Stimulated activated CD4-positive, alpha-beta T cell treated with anti-CD3 and anti-CD28 coated beads, Interleukin-4, amount 100 ng/mL, for 1 hour (primary cell): ENCODE measurements around the gene CSF2.

Experiments used
- DNase-seq: peaks from one replicate; pipeline ENCODE4 v3.0.0-alpha.2; 2020

Gene CSF2

DNA sequence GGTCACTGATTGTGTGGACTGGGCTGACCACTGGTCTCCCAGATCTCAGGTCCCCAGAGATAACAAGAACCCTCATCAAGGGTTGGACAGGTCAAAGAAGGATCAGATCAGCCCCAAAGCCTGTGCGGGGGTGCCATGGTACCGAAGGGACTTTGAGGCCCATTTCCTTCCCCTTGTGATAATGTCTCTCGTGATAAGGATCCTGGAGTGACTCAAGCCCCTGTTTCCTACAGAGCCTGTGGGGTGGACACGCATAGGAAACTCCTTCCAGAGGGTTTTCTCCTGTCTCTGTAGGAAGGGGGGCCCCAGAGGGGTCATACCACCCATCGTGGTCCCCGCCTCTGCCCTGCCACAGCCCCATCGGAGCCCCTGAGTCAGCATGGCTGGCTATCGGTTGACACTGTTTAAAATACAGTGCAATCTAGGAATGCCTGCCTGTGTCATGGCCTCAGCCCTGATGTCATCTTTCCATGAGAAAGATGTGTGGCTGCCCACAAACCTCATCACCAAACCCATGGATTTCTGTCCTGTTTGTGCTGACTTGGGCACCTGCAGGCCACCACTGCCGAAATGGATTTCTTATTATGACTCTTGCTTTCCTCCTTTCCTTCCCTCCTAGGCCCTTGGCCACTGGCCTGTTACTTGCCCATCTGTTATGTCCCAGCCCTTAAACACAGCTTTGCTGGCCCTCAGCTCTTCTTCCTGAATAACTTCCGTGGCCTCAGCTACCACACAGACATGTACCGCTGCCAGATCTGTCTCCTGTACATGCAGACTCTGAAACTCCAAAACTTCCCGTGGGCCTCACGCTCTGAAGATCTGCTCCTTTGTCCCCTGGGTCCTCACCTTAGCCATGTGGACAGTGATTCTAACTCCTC lies 2.9 kb upstream of the CSF2 start:
- no peak for DNase-seq

DNA sequence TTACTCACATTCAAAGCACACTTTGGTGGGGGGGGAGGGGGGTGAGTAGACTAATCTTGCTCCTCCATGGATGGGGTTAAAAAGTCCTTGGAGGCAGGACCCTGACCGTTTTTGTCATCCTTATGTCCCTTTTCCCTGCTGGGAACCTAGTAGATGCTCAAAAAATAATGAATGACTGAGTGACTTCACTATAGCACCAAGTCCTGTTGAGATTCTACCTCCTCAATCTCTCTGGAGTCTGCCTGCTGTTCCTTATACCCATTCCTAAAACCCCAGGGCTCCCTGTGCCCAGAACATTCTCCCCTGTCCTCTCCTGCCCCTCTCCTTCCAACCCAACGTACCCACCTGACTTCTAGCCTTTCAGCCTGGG lies 2.3 kb upstream of the CSF2 start:
- DNase-seq: no peak

GRCh38 chr5:132072070-132072469 lies 1.5 kb upstream of the CSF2 start:
- DNase-seq: no peak

DNA sequence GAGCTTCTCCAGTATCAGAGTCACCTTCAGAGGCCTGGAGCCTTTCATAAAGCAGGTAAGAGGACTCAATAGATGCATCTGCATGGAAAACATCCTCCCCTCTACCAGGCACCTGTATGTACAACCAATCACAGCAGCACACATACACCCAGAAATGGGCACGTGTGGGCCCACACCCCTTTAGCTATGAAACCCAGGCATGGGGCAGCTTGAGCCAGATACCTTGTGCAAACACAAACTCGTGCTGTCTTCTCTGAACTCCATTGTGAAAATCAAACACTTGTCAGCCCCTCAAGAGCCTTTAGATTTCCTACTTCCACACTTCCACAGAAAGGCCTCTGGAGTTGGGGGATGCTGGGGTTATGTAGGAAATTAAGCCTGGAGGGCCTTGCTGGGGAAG lies 1.1 kb upstream of the CSF2 start:
- DNase-seq: no peak

- no peak for DNase-seq
Observed at GRCh38 chr5:132074091-132074771, 642 bp downstream of the CSF2 start.

DNA sequence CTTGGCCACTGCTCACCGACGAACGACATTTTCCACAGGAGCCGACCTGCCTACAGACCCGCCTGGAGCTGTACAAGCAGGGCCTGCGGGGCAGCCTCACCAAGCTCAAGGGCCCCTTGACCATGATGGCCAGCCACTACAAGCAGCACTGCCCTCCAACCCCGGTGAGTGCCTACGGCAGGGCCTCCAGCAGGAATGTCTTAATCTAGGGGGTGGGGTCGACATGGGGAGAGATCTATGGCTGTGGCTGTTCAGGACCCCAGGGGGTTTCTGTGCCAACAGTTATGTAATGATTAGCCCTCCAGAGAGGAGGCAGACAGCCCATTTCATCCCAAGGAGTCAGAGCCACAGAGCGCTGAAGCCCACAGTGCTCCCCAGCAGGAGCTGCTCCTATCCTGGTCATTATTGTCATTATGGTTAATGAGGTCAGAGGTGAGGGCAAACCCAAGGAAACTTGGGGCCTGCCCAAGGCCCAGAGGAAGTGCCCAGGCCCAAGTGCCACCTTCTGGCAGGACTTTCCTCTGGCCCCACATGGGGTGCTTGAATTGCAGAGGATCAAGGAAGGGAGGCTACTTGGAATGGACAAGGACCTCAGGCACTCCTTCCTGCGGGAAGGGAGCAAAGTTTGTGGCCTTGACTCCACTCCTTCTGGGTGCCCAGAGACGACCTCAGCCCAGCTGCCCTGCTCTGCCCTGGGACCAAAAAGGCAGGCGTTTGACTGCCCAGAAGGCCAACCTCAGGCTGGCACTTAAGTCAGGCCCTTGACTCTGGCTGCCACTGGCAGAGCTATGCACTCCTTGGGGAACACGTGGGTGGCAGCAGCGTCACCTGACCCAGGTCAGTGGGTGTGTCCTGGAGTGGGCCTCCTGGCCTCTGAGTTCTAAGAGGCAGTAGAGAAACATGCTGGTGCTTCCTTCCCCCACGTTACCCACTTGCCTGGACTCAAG lies 1.5 kb downstream of the CSF2 start:
- no peak for DNase-seq

DNA sequence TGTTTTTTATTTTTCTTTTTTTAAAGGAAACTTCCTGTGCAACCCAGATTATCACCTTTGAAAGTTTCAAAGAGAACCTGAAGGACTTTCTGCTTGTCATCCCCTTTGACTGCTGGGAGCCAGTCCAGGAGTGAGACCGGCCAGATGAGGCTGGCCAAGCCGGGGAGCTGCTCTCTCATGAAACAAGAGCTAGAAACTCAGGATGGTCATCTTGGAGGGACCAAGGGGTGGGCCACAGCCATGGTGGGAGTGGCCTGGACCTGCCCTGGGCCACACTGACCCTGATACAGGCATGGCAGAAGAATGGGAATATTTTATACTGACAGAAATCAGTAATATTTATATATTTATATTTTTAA lies 2.1 kb downstream of the CSF2 start:
- DNase-seq: no peak

DNA sequence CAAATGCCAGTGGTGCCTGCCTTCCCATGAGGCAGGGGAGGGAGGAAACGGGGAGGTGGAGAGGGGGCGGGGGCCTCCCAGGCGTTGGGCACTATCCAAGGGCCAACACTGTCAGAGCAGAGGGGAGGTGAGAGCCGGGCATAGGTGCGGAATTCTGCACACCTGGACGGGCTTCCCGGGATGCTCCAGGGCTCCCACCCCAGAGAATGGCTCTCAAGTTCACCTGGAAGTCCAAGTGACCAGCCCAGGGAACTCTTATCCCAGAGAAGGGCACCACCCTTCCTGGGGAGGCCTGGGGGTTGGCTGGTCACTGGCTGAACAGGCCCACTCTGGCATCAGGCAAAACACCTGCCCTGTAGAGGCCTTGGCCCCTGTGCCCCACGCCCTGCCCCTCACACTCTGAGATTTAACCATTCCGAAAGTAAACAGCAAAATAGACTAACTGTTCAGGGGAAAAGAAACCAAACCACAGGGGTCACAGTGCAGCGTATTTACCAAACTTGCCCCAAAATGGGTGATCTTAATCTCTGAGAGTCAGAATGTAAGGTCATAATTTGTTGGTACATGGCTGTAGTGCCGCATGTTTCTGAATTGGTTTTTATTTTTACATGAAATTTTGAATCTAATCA lies 2.7 kb downstream of the CSF2 start:
- no peak for DNase-seq

DNA sequence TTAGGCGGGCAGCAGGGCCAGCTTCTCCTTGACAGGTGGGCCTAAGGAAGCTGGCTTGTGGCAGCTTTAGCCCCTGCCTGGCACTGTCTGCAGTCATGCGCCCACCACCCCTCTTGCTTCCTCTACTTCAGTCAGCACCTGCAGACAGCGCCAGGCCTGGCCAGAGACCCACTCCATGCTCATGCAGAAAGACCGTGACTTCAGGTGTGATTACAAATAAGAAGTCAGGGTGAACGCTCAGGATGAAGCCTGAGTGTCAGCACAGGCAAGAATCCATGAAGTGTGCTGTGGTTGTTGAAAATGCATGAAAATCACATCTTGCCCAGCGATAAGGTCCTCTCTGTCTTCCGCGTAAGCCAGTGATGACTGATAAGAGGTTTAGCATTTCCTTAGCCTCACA lies 3.4 kb downstream of the CSF2 start:
- no peak for DNase-seq

GRCh38 chr5:132079081-132079480 lies 5.5 kb downstream of the CSF2 start:
- DNase-seq: no peak

DNA sequence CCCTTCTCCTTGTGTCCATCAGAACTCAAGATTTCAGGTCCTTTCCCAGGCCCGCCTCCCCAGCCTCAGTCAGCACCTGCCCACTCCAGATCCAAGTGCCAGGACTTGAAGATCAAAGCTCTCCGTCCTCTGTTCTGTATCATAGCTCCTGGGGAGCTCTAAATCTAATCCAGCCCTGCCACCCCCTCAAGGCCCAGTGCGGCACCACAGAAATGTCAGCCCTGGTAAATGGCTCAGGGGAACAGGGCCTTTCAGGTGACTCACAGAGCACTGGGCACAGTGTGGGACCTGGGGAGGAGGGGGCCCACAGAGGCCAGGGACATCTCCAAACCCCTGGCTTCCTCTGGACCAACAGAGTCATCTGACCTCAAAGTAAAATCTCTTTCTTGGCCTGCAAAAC lies 6.0 kb downstream of the CSF2 start:
- DNase-seq: no peak

DNA sequence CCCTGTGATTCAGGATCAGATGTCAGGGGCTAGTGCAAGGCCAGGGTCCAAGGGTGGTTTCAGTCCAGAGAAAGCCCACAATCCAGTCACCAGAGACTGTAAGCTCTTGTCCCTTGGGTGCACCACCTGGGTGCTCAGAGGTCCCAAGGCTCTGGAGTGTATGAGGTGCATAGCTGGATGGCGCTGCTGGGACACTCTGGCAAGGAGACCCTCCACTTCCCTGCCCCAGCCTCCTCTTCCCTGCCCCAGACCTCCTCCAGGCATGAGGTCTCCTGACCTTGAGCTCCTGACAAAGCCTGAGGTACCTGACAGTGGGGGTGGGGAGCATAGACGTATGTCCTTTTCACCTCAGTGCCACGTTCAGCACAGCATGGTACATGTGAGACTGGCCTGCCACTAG lies 7.0 kb downstream of the CSF2 start:
- DNase-seq: no peak

- no peak for DNase-seq
Observed at GRCh38 chr5:132081458-132081857, 7.9 kb downstream of the CSF2 start.

DNA sequence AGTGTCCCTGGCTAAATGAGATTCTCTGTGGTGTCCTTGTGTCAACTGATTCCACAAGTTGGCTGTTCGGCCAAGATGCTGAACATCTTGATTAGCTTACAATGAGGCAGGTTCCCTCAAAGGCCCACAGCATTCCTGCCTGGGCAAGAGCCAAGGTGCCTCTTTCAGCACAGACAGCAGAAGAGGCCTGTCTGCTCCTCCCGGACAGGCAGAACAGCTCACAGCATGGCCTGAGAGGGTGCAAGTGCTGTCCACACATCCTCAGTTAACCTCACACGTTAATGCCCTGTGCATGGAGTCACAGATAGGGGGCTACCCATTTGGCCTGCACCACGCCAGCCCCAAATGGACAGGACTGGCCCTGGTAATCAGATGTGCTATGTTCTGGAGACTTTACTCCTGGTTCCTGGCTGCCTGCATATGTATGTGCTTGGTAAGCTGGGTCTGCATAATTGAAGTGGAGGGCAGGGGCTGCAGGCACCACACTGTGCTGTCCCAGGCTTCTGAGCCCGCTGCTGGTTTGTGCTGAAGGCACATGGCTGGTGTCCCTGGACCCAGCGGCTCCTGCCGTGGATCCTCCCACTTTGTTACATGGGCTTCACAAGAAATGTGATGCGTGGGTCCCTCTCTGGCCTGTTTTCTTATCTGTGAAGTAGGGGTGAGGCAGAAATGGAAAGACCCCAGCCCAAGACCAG lies 8.9 kb downstream of the CSF2 start:
- no peak for DNase-seq

DNA sequence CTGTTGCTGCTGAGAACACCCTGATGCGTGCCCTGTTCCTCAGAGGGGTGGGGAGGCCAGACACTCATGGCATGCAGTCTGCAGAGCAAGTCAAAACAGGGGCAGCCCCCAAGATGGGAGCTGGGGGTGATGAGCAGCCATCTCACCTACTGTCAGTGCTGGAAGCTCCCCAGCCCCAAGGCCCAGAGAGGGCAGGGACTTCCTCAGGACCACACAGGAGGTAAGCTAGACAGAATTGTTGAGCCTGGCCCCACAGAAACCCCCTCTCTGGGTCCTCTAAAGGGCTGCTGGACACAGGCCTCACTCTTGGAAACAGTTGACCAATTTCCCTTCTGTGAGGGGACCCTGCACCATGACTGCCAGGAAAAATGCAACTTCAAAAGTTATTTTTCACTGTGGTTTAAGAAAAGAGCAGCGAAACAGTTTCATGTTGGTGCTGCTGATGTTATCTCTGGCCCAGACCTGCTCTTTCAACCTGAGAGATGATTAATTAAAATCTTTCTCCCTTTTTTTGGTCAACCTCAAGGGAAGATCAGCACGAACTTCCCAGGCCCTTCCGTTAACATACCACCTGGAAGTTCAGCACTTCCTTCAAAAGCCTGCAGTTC lies 9.6 kb downstream of the CSF2 start:
- peak; percentile 37 for DNase-seq

- no peak for DNase-seq
Observed at GRCh38 chr5:132085686-132086085, 12.1 kb downstream of the CSF2 start.

- DNase-seq: no peak
Observed at GRCh38 chr5:132086277-132086794, 12.7 kb downstream of the CSF2 start.

GRCh38 chr5:132087176-132087575 lies 13.6 kb downstream of the CSF2 start:
- no peak for DNase-seq

DNA sequence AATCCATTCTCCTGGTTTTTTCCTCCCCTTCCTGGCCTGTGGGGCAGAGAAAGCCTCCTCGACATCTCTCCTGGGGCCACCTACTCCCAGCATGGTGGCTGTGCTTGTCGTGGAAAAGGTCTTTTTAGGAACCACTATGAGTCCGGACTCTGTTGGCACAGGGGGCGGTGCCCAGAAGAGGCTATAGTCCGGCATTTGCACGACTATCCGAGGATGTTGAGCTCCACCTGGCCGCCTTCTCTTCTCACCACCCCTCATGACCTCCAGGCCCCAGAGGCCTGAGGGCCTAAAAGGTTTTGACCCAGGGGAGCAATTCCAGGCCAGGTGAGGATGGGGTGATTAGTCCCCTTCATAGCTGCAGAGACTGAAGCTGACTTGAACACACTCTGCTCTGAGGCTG lies 14.1 kb downstream of the CSF2 start:
- DNase-seq: no peak

DNA sequence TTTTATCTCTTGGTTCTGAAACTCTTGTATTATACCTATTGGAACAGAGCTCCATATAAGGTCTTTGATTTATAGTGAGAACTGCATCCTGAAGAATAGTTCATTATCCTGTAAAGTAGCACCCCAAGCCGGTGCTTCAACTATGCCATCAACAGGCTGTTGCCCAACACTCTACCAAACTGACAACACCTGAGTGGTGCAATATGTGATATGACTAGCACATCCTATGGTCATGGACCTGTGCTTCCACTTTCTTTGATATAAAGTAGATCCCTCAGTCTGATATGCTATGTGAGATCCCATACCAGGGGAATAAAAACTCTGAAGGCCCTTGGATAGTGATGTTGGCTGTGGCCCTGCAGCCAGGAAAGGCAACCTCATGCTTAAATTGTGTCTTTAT lies 15.8 kb downstream of the CSF2 start:
- DNase-seq: no peak

DNA sequence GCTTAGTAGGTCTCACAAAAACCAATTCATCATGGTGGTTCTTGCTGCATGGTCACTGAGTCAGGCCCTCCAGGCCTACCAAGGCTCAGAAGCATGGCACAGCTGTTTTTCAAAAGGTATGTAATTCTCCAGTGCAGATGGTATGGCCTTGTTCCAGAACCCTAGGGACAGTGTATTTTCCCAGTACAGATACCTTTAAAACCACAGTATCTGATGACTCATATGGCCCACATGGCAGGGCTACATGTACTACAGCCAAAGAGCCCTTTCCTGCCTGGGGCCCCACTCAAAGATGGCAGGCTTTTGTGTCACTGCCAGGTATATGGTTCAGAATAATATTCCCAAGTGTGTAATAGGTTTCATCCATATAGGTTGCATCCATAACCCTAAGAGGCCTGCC lies 16.5 kb downstream of the CSF2 start:
- DNase-seq: no peak

DNA sequence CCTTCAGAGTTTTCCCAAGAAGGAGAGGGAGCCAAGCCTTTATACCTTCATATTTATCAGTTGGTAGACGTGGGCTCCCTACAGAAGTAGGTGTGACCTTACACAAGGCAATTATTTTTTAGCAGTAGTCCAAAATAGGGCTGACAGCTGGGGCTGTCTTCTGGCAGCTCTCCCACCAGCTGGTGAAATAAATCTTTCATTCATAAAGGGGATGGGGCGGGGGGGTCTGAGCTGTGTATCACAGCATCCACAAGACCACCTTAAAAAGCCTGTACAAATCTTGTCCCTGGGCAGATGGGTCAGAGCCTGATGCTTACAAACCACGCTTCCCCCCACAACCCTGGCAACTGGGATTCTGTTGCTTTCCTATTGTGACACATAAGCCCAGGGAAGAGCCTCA lies 19.7 kb downstream of the CSF2 start:
- no peak for DNase-seq
